ENCODE data around the gene GAR1.
A peak's percentile ranks its signal among the peaks of the same experiment; 100 is the strongest.
"Not testable (repeated sequence)": the region's sequence is repeated elsewhere in the genome, so short reads cannot be mapped to it uniquely, and the experiment has no call there.

The GAR1 gene

DNA sequence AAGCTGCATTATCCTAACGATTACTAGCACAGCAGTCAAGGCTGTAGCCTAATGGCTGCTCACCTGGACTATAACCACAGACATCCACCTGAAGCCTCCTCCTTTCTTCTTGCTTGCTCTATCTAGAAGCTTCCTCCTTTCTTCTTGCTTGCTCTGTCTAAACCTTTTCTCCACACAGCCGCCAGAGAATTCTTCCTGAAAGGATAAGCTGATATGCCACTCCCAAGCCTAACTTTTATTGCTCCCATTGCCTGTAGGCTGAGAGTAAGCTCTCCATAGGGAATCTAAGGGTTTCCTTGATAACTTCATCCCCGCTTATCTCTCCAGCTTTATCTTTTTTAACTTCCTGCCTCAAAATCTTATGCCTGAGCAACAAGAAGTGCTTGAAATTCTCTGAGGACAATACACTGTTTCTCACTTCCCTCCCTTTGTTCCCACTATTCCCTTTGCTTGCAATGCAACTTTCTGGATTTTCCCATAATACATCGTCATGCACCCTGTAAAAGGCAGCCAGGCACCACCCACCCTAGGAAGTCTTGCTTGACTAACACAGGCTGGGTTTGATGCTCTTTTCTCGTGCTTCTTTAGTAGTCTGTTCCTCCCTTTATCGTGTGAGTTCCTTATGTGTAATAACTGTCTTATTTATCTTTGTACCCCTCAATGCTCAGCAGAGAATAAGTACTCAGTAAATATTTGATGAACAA, 31.0 kb downstream of the GAR1 start:
- no peak for DNase-seq

DNA sequence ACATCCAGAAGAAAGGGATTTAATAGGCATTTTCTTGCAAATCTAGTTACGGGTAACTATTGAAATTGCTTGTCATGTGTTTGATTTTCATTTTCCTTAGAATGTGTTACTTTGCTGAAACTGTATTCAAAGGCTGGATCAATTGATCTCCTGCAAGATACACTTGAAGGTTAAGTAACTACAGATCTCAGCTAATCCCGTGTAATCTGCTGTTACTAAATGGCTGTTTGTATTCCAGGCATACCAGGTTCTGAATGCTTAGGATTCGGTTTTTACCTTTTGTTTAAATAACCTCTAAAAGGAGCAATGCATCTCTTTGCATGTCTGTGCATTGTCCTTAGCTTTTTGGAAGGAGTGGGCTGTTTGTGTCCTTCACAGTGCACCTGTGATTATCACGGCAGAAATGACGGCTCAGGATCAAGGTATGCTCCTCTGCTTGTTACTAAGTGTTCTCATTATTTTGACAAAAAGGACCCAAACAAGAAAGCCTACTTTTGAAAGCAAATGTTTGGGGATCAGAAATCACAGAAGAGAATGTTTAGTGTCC, 32.4 kb downstream of the GAR1 start, which contains the start of gene LRIT3:
Gene LRIT3, plus strand, starts transcription at position 212 of the 547 bp plus-strand sequence. Its CDS starts 95 bp downstream, at position 307.
- DNase-seq, result no peak

DNA sequence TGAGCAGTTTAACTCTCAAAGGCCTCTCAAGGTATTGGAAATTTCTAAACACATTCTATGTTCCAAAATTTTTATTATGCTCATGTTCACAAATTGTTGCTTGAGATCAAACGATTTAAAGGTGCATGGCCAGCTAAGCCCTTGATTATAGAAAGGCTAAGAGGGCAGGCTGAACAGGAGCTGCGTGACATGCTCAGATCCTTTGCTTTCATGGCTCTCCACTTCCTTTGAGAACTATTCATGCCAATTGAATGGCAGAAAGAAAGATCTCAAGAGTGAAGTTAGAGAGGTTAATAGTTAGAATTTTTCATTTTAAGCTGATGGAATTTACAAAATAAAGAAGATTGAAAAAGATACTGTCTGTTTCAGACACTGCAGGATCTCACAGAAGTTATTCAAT, 32.9 kb downstream of the GAR1 start:
- no peak for DNase-seq

DNA sequence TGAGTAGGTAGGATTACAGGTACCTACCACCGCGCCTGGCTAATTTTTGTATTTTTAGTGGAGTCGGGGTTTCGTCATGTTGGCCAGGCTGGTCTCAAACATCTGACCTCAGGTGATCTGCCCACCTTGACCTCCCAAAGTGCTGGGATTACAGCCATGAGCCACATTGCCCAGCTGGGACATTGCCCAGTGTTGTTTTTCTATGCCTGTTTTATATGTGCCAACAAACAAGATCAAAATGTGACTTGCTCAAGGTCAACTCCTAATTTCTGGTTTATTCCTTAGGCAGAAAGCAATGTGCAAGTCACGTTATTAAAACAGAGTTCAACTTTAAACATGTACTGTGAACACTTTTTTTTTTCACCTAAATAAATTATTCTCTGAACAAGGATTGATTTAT, 35.0 kb downstream of the GAR1 start:
- DNase-seq, result no peak

DNA sequence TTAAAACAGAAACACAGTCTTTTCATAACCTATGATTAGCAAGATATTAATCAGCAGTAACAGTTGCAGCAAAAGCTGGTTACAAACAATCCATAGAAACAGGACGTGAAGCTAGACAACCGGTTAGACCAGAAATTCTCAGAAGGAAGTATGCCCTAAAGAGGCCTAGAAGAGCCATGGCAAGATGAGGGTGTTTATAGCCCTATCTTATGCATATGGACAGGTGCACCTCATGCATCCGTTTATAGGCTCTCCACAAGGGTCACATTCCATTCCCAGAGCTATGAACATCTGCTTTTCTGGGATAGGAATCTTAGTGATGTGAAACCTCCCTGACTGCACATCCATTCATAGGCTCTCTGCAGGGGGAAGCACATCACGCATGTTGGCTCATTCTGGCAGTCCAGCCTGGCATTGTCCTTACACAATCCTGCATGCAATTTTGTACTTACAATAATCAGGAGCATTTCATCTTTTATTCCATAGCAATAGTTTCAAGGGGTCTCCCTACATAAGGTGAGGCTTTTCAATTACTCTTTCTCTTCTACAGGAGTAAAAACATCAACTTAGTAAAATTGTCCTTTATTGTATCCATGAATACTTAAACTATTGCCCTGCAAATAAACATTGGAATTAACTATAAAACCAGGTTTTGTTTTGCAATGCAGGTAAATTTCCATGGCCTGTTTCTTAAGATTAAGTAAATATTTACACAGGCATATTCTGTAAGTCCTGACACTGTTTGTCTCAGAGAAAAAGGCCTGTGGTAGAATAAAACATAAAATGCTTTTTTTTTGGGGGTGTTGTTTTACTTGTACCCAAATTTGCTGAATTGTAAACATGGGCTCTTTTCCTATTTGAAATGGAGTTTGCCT, 44.1 kb downstream of the GAR1 start:
- not testable (repeated sequence) for DNase-seq

DNA sequence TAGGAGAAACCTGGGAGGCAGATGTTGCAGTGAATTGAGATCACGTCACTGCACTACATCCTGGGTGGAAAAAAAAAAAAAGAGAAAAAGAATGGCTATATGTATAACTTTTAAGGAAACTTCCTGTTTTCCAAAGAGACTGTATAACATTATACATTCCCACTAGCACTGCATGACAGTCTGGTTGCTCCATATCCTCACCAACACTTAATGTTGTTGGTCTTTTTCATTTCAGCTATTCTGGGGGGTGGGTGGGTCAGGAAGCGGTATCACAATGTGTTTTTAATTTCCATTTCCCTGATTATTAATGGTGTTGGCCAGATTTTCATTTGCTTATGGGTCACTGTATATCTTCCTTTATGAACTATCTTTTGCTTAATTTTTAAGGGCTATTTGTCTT, 45.7 kb downstream of the GAR1 start:
- no peak for DNase-seq

DNA sequence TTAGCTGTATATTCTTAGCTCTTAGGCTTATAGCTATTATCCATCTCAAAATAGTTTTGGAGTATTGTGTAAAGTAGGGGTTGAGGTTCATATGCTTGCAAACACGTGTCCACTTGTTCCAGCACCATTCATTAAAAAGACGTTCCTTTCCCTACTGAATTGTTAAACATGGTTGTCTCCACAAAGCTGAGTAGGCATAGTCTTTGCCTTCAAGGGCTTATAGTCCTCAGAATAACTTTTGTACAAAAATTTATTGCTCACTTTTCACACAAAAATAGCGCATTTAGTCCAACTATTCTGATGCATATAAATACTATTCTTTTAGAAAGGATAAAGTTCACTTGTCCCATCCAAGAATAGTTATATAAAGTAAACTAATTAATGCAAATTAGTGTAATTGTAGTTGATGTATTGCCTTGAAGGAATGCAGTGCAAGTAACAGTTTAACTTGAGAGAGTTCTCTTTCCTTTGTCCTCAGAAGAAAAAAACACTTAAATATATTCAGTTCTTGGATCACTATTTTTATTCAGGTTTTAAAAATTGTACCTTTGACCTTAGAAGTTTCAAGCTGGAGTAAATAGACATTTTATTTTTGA, 46.5 kb downstream of the GAR1 start:
- DNase-seq, result no peak

DNA sequence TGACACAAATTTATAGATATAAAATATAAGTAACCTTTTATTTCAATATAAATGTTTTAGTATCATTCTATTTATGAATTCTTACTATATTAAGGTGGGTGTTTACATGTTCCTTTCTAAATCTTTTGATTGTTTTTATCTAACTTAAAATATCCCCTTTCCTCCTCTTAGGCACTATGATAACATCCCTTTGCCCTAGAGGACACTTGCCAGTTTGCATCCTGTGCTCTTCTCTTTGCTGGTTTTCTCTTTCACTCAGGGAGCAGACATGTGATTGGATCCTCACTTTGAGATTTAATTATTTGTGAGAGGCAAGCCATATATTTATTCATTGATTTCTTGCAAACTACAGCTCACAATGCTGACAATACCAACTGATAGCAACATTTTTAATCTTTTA, 48.6 kb downstream of the GAR1 start:
- DNase-seq, result no peak

DNA sequence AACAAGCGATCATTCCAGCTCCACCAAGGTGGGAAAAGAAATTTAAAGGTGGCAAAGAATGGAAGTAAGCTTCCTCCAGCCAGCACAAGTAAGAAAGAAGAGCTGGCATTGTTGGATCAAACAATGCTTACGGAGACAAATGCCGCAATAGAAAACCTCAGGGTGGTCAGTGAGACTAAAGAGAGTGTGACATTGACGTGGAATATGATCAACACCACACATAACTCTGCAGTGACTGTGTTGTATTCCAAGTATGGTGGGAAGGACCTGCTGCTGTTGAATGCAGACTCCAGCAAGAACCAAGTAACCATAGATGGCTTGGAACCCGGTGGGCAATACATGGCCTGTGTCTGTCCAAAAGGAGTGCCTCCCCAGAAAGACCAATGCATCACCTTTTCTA, 54.5 kb downstream of the GAR1 start:
- no peak for DNase-seq

DNA sequence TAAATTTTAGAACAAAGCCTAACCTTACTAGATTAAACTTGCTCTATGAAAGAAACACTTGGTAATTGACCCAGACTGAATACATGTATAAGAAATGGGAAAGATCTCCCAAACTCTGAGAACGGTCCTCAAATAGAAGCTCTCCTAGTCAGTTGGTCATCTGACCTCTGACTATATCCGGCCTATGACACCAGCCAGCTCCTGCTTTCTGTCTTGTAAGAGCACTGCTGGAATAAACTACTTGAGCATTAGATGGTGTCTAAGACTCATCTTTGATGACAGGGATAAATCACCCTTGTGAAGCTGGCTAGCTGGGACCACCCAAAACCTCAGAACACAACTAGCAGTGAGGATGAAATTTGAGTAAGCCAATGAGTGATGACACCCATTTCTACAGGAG, 56.5 kb downstream of the GAR1 start:
- DNase-seq, result no peak

DNA sequence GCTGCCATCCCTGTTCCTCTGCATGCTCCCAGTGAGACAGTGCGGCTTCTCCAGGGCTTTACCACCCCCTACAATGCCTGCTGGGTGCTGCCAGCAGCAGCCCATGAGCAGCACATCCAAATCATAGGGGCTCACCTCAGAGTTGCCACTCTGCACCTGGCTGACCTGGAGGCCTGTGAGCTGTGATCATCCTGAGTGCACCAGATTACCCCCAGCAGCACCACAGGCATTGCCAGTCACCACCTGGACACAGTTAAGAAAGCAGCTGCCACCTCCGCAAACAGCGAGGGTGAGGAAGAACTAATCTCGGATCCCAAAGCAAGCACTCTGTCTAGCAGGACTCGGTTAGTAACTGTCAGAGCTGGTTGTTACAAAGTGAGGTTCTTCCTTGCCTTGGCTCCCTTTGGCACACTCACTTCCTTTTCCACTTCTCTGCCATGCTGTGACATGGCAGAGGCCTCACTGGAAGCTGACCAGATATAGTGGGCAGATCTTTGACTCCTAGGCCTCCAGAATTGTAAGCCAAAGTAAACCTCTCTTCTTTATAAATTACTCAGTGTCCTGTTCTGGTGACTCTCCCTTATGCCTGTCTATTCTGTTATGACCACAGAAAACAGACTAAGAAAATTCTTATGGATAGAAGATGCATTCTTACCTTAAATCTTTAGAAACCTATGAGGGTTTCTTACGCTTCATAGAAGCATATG, 57.5 kb downstream of the GAR1 start:
- no peak for DNase-seq

DNA sequence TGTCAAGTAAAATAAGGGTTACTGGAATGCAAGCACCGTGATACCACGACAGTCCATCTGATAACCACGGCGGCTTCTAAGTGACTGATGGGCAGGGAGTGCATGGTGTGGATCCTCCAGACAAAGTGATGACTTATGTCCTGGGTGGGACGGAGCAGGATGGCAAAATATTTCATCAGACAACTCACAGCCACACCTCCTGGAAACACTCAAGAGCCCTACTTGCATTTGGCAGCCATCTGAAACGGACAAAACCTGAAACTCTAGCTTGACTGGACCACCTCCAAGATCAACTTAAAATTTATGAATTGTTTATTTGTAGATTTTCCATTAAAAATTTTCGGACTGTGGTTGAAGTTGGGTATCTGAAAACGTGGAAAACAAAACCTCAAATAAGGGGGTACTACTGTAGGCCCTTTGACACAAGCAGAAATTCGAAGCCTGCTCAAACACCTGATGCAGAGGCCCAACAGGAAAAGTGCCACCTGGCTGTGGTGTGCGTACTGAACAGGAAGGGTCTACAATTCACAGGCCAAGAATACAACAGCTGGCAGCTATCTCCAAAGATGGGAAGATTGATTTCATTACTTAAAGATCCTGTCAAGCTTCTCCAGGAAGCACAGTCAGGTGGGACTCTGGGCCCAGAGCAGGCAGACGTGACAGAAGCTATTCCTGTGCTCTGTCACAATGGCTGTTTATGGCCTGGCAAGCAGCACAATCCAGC, 58.4 kb downstream of the GAR1 start:
- DNase-seq, result peak; percentile 54
